ENCODE measurements around the gene PPIL1. TPM values are rescaled to one million over a fixed set of nuclear protein-coding genes. Genes with fewer than 3 reads are reported as not detected.

Gene PPIL1
- total and polyA plus RNA-seq, 2 of the 4 experiments (the other 2 are of a cell fraction), result 28.4 to 58.4 TPM

DNA sequence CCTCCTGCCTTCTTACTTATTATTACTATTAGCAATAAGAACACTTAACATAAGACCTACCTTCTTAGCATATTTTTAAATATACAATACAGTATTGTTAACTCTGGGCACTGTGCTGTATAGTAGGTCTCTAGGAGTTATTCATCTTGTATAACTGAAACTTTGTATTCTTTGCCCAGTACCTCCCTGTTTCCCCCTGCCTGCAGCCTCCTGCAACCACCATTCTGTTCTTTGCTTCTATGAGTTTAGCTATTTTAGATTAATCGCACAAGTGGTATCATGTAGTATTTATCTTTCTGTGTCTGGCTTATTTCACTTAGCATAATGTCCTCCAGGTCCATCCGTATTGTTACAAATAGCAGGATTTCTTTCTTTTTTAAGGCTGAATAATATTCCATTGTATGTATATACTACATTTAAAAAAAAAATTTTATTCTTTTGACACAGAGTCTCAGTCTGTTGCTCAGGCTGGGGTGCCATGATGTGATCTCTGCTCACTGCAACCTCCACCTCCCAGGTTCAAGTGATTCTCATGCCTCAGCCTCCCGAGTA, 15.6 kb upstream of the PPIL1 start:
- Histone ChIP-seq H2AK9ac (replicated peaks; ENCODE audit: low read depth, low read length, poor library complexity) (no peak overlapping the region), H3K4me1 (ENCODE audit: control insufficient read depth, insufficient read depth, low read length) (no peaks in the 10 kb centered on the region; the same call in 1 of the 2 replicates), H3K27ac (ENCODE audit: insufficient read depth, low read length) (no peak overlapping the region), H3K27me3 (ENCODE audit: control insufficient read depth, insufficient read depth, low read length) (no peaks in the 10 kb centered on the region), H4K20me1 (ENCODE audit: insufficient read depth, low read length) (no peaks in the 10 kb centered on the region), H3K9me3 (ENCODE audit: control insufficient read depth, insufficient read depth, low read length) (no peaks in the 10 kb centered on the region), H3K9me1 (ENCODE audit: insufficient read depth, low read length) (peaks cover 3% of the 10 kb centered on the region; the same call in 1 of the 2 replicates), H3K79me1 (ENCODE audit: low read depth in 1 of 2, low read length in 2 of 2) (peaks cover 25 to 64% of the 10 kb centered on the region in 2 experiments), H2AK5ac (ENCODE audit: low read depth, low read length) (no peak overlapping the region), H4K91ac (ENCODE audit: insufficient read depth, low read depth, low read length) (no peak overlapping the region), H2BK120ac (ENCODE audit: low read depth, low read length) (no peak overlapping the region), H3K4ac (ENCODE audit: low read depth, low read length) (no peak overlapping the region), H3K4me3 (ENCODE audit: insufficient read depth, low read depth, low read length) (no peak overlapping the region), H4K8ac (ENCODE audit: low read depth in 2 of 2, low read length in 2 of 2) (no peak overlapping the region), H2BK20ac (ENCODE audit: low read depth, low read length) (no peak overlapping the region), H3K9ac (ENCODE audit: low read depth, low read length) (no peak overlapping the region), H2AFZ (replicated peaks; ENCODE audit: low read length, poor library complexity) (no peak overlapping the region), H4K5ac (ENCODE audit: low read depth, low read length) (no peak overlapping the region), H2BK15ac (ENCODE audit: low read depth, low read length) (no peak overlapping the region), H2BK5ac (ENCODE audit: low read depth, low read length, poor library complexity, severe bottlenecking) (no peak overlapping the region), H3K18ac (ENCODE audit: low read depth, low read length) (no peak overlapping the region), H3K23ac (ENCODE audit: low read depth, low read length) (no peak overlapping the region), H3K4me2 (ENCODE audit: low read depth, low read length) (no peak overlapping the region), H3K36me3 (ENCODE audit: control insufficient read depth, insufficient read depth, low read length) (peaks cover 8% of the 10 kb centered on the region), H3K14ac (replicated peaks; ENCODE audit: low read depth, low read length) (no peak overlapping the region), H3K56ac (ENCODE audit: extremely low read depth, insufficient read depth, low read length) (no peak overlapping the region)
- in situ Hi-C loops (cut with MboI; ENCODE audit: low sequenced_read_pairs), result no loop called here
- ChIA-PET POLR2A (ENCODE audit: unreplicated experiment) (no interaction called here), CTCF (interaction anchor here (0.7 to 0.9 kb wide), 2 partner anchors 130 to 330 kb away, joined by 3 read pairs; no protein-coding TSS in a partner anchor)
- TF ChIP-seq BHLHE40 (IDR thresholded peaks at IDR 0.05; ENCODE audit: low read depth, low read length), result no peak
- no peak for TF ChIP-seq RAD21 (IDR thresholded peaks at IDR 0.05; ENCODE audit: low read length)
- TF ChIP-seq, protein P1, sequence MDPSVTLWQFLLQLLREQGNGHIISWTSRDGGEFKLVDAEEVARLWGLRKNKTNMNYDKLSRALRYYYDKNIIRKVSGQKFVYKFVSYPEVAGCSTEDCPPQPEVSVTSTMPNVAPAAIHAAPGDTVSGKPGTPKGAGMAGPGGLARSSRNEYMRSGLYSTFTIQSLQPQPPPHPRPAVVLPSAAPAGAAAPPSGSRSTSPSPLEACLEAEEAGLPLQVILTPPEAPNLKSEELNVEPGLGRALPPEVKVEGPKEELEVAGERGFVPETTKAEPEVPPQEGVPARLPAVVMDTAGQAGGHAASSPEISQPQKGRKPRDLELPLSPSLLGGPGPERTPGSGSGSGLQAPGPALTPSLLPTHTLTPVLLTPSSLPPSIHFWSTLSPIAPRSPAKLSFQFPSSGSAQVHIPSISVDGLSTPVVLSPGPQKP (IDR thresholded peaks at IDR 0.05; ENCODE audit: borderline replicate concordance, low read depth, low read length), result no peak
- TF ChIP-seq CHD1 (IDR thresholded peaks at IDR 0.05; ENCODE audit: low read depth, low read length), result no peak
- TF ChIP-seq SMC3 (IDR thresholded peaks at IDR 0.05; ENCODE audit: low read depth, low read length), result no peak
- TF ChIP-seq RCOR1 (IDR thresholded peaks at IDR 0.05; ENCODE audit: insufficient replicate concordance, low read length), result no peak
- TF ChIP-seq, protein P2, sequence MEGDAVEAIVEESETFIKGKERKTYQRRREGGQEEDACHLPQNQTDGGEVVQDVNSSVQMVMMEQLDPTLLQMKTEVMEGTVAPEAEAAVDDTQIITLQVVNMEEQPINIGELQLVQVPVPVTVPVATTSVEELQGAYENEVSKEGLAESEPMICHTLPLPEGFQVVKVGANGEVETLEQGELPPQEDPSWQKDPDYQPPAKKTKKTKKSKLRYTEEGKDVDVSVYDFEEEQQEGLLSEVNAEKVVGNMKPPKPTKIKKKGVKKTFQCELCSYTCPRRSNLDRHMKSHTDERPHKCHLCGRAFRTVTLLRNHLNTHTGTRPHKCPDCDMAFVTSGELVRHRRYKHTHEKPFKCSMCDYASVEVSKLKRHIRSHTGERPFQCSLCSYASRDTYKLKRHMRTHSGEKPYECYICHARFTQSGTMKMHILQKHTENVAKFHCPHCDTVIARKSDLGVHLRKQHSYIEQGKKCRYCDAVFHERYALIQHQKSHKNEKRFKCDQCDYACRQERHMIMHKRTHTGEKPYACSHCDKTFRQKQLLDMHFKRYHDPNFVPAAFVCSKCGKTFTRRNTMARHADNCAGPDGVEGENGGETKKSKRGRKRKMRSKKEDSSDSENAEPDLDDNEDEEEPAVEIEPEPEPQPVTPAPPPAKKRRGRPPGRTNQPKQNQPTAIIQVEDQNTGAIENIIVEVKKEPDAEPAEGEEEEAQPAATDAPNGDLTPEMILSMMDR (conservative IDR thresholded peaks at IDR 0.05; ENCODE audit: low read depth, low read length), result no peak
- TF ChIP-seq MAZ (IDR thresholded peaks at IDR 0.05; ENCODE audit: borderline replicate concordance, low read depth, low read length), result no peak
- no peak for TF ChIP-seq MXI1 (IDR thresholded peaks at IDR 0.05; ENCODE audit: borderline replicate concordance, low read depth, low read length)
- TF ChIP-seq FOS (IDR thresholded peaks at IDR 0.05; ENCODE audit: low read depth, low read length), result no peak
- TF ChIP-seq NFE2L2 (IDR thresholded peaks at IDR 0.05; ENCODE audit: low read depth, low read length), result no peak
- TF ChIP-seq, protein P3, sequence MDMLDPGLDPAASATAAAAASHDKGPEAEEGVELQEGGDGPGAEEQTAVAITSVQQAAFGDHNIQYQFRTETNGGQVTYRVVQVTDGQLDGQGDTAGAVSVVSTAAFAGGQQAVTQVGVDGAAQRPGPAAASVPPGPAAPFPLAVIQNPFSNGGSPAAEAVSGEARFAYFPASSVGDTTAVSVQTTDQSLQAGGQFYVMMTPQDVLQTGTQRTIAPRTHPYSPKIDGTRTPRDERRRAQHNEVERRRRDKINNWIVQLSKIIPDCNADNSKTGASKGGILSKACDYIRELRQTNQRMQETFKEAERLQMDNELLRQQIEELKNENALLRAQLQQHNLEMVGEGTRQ (IDR thresholded peaks at IDR 0.05; ENCODE audit: low read depth, low read length), result no peak
- TF ChIP-seq RFX5 (IDR thresholded peaks at IDR 0.05; ENCODE audit: low read depth, low read length), result no peak
- no TSS peak for BruUV-seq (replicated peaks)
- intact Hi-C loops (cut with micrococcal nuclease), result no loop called here
- ATAC-seq (ENCODE audit: low read depth), result no peak
- DNase-seq, result no peak
- dilution Hi-C loops (cut with HindIII; ENCODE audit: low sequenced_read_pairs, unreplicated experiment), result no loop called here
- no CpG with 5 or more reads among the region's 3 CpGs for WGBS, 2 experiments (ENCODE audit: extremely low coverage in 2 of 2, insufficient read length in 1 of 2)

All from IMR-90 (cell line).